Thoracic aorta (tissue), 2 donors: ENCODE measurements around the gene FANCC. TPM values are rescaled to one million over a fixed set of nuclear protein-coding genes. Genes with fewer than 3 reads are reported as not detected.

Experiments used
- ATAC-seq: fragments of 150-250 bp; one replicate; pipeline ENCODE4 v1.8.0; 2017; ENCODE audit warnings: low read depth; ENCODE audit not compliant: insufficient number of reproducible peaks, low FRiP score
- DNase-seq: peaks from one replicate; pipeline ENCODE4 v3.0.0-alpha.2; 2020; ENCODE audit warnings: low spot score
- H3K27ac ChIP-seq, 2 donors: fragments of 200-600 bp; sonication (generic); 1 replicate in 1 of 2; 2 replicates in 1 of 2; pipeline ENCODE4 v1.5.1; 2016; ENCODE audit warnings: mild to moderate bottlenecking in 2 of 2, moderate library complexity in 2 of 2
- H3K27me3 ChIP-seq: fragments of 200-600 bp; sonication (generic); replicated peaks from 2 replicates; pipeline ENCODE4 v1.6.0; 2016; ENCODE audit warnings: mild to moderate bottlenecking; ENCODE audit not compliant: insufficient read depth
- H3K36me3 ChIP-seq: fragments of 200-600 bp; sonication (generic); one replicate; pipeline ENCODE4 v1.5.1; 2016
- H3K4me1 ChIP-seq, 2 donors: fragments of 200-600 bp; sonication (generic); 1 replicate in 1 of 2; 2 replicates in 1 of 2; pipeline versions ENCODE4 v1.5.1 to v1.6.0; 2016; ENCODE audit warnings: low read depth in 2 of 2, mild to moderate bottlenecking in 1 of 2; ENCODE audit not compliant: control insufficient read depth in 1 of 2
- H3K4me3 ChIP-seq: fragments of 200-600 bp; sonication (generic); 2 replicates; pipeline ENCODE4 v1.5.1; 2016; ENCODE audit warnings: mild to moderate bottlenecking
- H3K9me3 ChIP-seq: fragments of 200-600 bp; sonication (generic); 2 replicates; pipeline ENCODE4 v1.5.1; 2016
- total RNA-seq, 2 donors: library from RNA; depleted of rRNA; stranded (reverse); fragments of >200 nt; gene quantifications; one replicate each; pipeline versions ENCODE4 v1.1.0 to v1.2.3, GENCODE V29; 2016
- TF ChIP-seq, protein P1 (sequence below): fragments of 200-600 bp; sonication (generic); IDR thresholded peaks from one replicate; pipeline ENCODE4 v1.5.1; 2019; ENCODE audit warnings: antibody characterized with exemption

Gene FANCC
- total RNA-seq, 2 donors from 2014 or later = 5.7 to 9.6 TPM

DNA sequence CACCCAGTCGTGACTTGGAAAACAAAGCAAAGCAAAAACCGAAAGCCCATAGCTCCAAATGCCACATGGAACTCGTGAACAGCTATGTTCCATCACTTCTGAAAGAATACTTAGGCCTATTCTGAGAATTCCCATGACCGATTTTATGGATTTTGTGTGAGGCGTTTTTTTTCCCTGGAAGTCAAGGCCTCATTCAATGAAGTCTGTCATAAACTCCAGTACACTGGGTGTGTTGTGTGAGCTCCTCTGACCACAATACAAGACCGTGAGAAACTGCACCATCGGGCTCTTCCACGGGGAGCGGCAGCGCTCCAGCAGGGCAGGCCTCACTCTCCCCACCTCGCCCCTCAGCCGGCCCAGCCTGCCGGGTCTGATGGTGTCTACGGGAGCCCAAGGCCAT lies 209.5 kb downstream of the FANCC start:
- DNase-seq (no peak), ATAC-seq (no peak)
- peak overlapping the region; percentile 77 to 79 for H3K27ac ChIP-seq

DNA sequence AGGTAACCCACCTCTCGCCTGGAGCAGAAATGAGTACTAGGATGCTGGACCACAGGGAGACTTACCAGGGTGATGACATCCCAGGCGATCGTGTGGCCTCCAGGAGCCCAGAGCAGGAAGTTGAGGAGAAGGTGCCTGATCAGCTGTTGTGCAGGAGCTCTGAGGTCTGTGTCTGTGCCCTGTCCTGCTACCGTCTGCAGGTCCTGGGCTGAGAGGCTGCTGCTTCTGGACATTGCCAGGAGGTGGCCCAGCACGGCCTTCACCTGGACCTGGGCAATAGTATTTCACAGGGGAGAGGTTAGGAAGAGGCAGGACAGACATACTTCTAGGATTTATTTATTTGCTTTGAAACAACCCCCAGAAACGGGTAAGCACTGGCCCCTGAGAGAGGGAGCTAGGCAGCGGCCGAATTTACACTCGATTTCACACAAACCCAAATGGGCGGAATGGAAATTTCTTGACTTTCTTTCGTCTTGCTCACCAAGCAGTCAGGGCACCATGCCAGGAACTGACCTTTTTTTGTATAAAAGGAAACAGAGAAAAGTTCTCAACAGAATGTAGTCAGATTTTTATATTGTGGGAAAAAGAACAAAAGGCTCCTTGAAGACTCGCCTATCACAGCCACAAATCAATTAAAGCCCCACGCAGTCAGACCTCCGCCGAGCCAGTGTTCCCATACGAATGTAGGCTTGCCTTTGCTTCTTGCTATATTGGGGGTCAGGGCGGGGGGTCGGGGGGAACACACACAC lies 210.3 kb downstream of the FANCC start:
- Histone ChIP-seq H3K9me3 (no peaks in the 10 kb centered on the region), H3K27me3 (no peaks in the 10 kb centered on the region), H3K4me3 (peak overlapping the region; percentile 23), H3K36me3 (peaks cover 14% of the 10 kb centered on the region), H3K27ac (peak overlapping the region; percentile 77 to 79), H3K4me1 (peaks cover 33 to 89% of the 10 kb centered on the region in 2 donors)
- TF ChIP-seq, protein P1, sequence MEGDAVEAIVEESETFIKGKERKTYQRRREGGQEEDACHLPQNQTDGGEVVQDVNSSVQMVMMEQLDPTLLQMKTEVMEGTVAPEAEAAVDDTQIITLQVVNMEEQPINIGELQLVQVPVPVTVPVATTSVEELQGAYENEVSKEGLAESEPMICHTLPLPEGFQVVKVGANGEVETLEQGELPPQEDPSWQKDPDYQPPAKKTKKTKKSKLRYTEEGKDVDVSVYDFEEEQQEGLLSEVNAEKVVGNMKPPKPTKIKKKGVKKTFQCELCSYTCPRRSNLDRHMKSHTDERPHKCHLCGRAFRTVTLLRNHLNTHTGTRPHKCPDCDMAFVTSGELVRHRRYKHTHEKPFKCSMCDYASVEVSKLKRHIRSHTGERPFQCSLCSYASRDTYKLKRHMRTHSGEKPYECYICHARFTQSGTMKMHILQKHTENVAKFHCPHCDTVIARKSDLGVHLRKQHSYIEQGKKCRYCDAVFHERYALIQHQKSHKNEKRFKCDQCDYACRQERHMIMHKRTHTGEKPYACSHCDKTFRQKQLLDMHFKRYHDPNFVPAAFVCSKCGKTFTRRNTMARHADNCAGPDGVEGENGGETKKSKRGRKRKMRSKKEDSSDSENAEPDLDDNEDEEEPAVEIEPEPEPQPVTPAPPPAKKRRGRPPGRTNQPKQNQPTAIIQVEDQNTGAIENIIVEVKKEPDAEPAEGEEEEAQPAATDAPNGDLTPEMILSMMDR = no peak
- ATAC-seq (peak; percentile 20), DNase-seq (peak; percentile 82)

More for the DNA sequence above, 209.5 kb downstream of the FANCC start:
- H3K9me3 ChIP-seq = no peaks in the 10 kb centered on the region
- TF ChIP-seq, protein P1 = no peak
- H3K4me3 ChIP-seq = no peak overlapping the region
- H3K4me1 ChIP-seq = peaks cover 29 to 81% of the 10 kb centered on the region in 2 donors
- peaks cover 21% of the 10 kb centered on the region for H3K36me3 ChIP-seq
- no peaks in the 10 kb centered on the region for H3K27me3 ChIP-seq

DNA sequence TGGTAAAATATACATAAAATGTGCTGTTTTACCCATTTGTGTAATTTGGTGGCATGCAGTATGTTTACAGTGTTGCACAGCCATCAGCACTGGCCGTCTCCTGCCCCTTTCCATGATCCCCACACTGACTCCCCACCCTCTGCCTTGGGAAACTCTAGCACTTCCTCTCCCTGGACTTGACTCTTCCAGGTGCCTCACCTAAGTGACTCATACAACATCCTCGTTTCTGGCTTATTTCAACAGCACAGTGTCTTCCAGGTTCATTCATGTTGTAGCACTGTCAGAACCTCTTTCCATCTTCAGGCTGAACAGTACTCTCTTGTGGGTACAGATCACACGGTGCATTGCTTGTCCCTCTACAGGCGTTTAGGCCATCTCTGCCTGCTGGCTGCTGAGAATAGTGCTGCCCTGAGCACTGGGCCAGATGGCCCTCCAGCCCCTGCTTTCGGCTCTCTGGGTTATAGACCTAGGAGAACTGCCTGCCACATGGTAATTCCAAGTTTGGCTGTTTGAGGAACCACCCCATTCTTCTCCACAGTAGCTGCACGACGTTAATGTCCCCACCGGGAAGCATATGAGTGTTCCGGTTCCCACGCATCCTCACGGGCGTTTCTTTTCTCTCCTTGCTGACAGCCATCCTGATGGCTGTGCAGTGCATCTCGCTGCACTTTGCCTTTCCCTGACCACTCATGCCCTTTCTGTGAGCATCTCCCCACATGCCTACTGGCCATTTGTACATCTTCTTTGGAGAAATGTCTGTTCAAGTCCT lies 211.8 kb downstream of the FANCC start:
- no peaks in the 10 kb centered on the region for H3K27me3 ChIP-seq
- no peak overlapping the region for H3K4me3 ChIP-seq
- H3K9me3 ChIP-seq = no peaks in the 10 kb centered on the region
- ATAC-seq (no peak), DNase-seq (no peak)
- peaks cover 35 to 100% of the 10 kb centered on the region in 2 donors for H3K4me1 ChIP-seq
- no peaks in the 10 kb centered on the region for H3K36me3 ChIP-seq
- TF ChIP-seq, protein P1 = no peak
- H3K27ac ChIP-seq = peak overlapping the region; percentile 74 to 77

DNA sequence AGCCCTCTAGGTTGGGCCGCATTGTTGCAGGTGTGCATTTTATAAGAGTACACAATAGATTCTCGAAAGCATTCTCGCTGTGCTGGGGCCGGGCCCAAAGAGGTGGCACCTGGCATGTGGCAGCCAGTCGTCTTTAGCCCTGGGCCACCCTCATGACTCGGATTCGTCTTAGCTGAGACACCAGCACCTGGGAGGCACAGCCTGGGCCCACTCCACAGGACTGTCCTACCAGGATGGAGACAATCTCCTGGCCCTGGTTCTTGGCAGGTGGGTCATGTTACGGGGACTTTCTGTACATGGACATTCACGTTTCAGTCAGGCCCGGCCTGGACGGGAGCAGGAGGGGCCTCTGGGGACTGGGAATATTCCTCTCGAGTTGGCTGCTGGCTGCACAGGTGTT lies 212.5 kb downstream of the FANCC start:
- no peaks in the 10 kb centered on the region for H3K27me3 ChIP-seq
- H3K36me3 ChIP-seq = no peaks in the 10 kb centered on the region
- ATAC-seq = no peak
- DNase-seq = no peak
- H3K27ac ChIP-seq = peak overlapping the region; percentile 74 to 77
- no peak overlapping the region for H3K4me3 ChIP-seq
- TF ChIP-seq, protein P1 = no peak
- no peaks in the 10 kb centered on the region for H3K9me3 ChIP-seq
- H3K4me1 ChIP-seq = peaks cover 39 to 100% of the 10 kb centered on the region in 2 donors

DNA sequence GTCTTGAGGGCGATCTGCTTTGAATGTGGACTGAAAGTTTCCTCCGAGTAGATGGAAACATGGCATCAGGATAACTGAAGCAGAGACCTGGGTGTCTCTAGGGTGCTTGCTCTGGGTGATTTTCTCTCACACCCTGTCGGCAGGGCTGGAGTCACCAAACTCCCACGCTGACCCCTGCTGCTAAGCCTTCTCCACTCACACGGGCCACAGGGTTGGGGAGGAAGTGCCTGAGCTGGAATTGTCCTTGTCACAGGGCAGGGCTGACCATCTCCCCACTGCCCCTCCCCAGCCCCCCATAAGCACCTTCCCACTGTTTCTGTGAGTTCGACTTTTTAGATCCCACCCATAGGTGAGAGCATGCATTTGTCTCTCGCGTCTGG lies 212.9 kb downstream of the FANCC start:
- ATAC-seq (no peak), DNase-seq (no peak)
- TF ChIP-seq, protein P1 = no peak
- H3K27ac ChIP-seq = peak overlapping the region; percentile 74 to 77
- H3K27me3 ChIP-seq = no peaks in the 10 kb centered on the region
- peaks cover 42 to 100% of the 10 kb centered on the region in 2 donors for H3K4me1 ChIP-seq
- H3K9me3 ChIP-seq = no peaks in the 10 kb centered on the region
- H3K36me3 ChIP-seq = no peaks in the 10 kb centered on the region
- H3K4me3 ChIP-seq = no peak overlapping the region
